ENCODE measurements around the gene BCAT1.
"Not testable (repeated sequence)": the region's sequence is repeated elsewhere in the genome, so short reads cannot be mapped to it uniquely, and the experiment has no call there.

Gene BCAT1

GRCh38 chr12:24860546-24860945, 88.4 kb downstream of the BCAT1 start:
- H3K4me1 ChIP-seq (ENCODE audit: control insufficient read depth, insufficient read depth, low read length), result no peaks in the 10 kb centered on the region

GRCh38 chr12:24856541-24856940, 92.4 kb downstream of the BCAT1 start:
- Histone ChIP-seq H3K9ac (ENCODE audit: low read depth, low read length) (no peak overlapping the region), H3K4me1 (ENCODE audit: control insufficient read depth, insufficient read depth, low read length) (peaks cover 12% of the 10 kb centered on the region), H3K27me3 (ENCODE audit: control insufficient read depth, insufficient read depth, low read length) (no peaks in the 10 kb centered on the region), H3K36me3 (ENCODE audit: control insufficient read depth, insufficient read depth, low read length) (no peaks in the 10 kb centered on the region), H3K4me3 (ENCODE audit: low read depth, low read length) (no peak overlapping the region), H3K9me3 (ENCODE audit: control insufficient read depth, insufficient read depth, low read length) (peaks cover 4% of the 10 kb centered on the region)

More at GRCh38 chr12:24860546-24860945, 88.4 kb downstream of the BCAT1 start:
- Histone ChIP-seq H3K9me3 (ENCODE audit: control insufficient read depth, insufficient read depth, low read length) (peaks cover 4% of the 10 kb centered on the region), H3K36me3 (ENCODE audit: control insufficient read depth, insufficient read depth, low read length) (no peaks in the 10 kb centered on the region), H3K4me3 (ENCODE audit: low read depth, low read length) (no peak overlapping the region), H3K27me3 (ENCODE audit: control insufficient read depth, insufficient read depth, low read length) (no peaks in the 10 kb centered on the region), H3K9ac (ENCODE audit: low read depth, low read length) (no peak overlapping the region)

- H3K4me3 ChIP-seq (ENCODE audit: low read depth, low read length), result no peak overlapping the region
- H3K9ac ChIP-seq (ENCODE audit: low read depth, low read length), result no peak overlapping the region
- H3K36me3 ChIP-seq (ENCODE audit: control insufficient read depth, insufficient read depth, low read length), result no peaks in the 10 kb centered on the region
- peaks cover 1% of the 10 kb centered on the region for H3K9me3 ChIP-seq (ENCODE audit: control insufficient read depth, insufficient read depth, low read length)
- no peaks in the 10 kb centered on the region for H3K27me3 ChIP-seq (ENCODE audit: control insufficient read depth, insufficient read depth, low read length)
- H3K4me1 ChIP-seq (ENCODE audit: control insufficient read depth, insufficient read depth, low read length), result peaks cover 17% of the 10 kb centered on the region
Measured at GRCh38 chr12:24854908-24855307, 94.0 kb downstream of the BCAT1 start.

GRCh38 chr12:24854017-24854416, 94.9 kb downstream of the BCAT1 start:
- Histone ChIP-seq H3K9ac (ENCODE audit: low read depth, low read length) (no peak overlapping the region), H3K4me1 (ENCODE audit: control insufficient read depth, insufficient read depth, low read length) (peaks cover 17% of the 10 kb centered on the region), H3K36me3 (ENCODE audit: control insufficient read depth, insufficient read depth, low read length) (no peaks in the 10 kb centered on the region), H3K9me3 (ENCODE audit: control insufficient read depth, insufficient read depth, low read length) (no peaks in the 10 kb centered on the region), H3K4me3 (ENCODE audit: low read depth, low read length) (no peak overlapping the region), H3K27me3 (ENCODE audit: control insufficient read depth, insufficient read depth, low read length) (no peaks in the 10 kb centered on the region)

- Histone ChIP-seq H3K9ac (ENCODE audit: low read depth, low read length) (no peak overlapping the region), H3K27me3 (ENCODE audit: control insufficient read depth, insufficient read depth, low read length) (no peaks in the 10 kb centered on the region), H3K36me3 (ENCODE audit: control insufficient read depth, insufficient read depth, low read length) (no peaks in the 10 kb centered on the region), H3K4me1 (ENCODE audit: control insufficient read depth, insufficient read depth, low read length) (peaks cover 17% of the 10 kb centered on the region), H3K4me3 (ENCODE audit: low read depth, low read length) (no peak overlapping the region), H3K9me3 (ENCODE audit: control insufficient read depth, insufficient read depth, low read length) (no peaks in the 10 kb centered on the region)
Measured at GRCh38 chr12:24853588-24853987, 95.3 kb downstream of the BCAT1 start.

GRCh38 chr12:24853094-24853493, 95.8 kb downstream of the BCAT1 start:
- Histone ChIP-seq H3K4me3 (ENCODE audit: low read depth, low read length) (no peak overlapping the region), H3K4me1 (ENCODE audit: control insufficient read depth, insufficient read depth, low read length) (peaks cover 17% of the 10 kb centered on the region), H3K36me3 (ENCODE audit: control insufficient read depth, insufficient read depth, low read length) (no peaks in the 10 kb centered on the region), H3K9me3 (ENCODE audit: control insufficient read depth, insufficient read depth, low read length) (no peaks in the 10 kb centered on the region), H3K27me3 (ENCODE audit: control insufficient read depth, insufficient read depth, low read length) (no peaks in the 10 kb centered on the region), H3K9ac (ENCODE audit: low read depth, low read length) (no peak overlapping the region)

- peaks cover 17% of the 10 kb centered on the region for H3K4me1 ChIP-seq (ENCODE audit: control insufficient read depth, insufficient read depth, low read length)
- no peaks in the 10 kb centered on the region for H3K36me3 ChIP-seq (ENCODE audit: control insufficient read depth, insufficient read depth, low read length)
- no peak overlapping the region for H3K4me3 ChIP-seq (ENCODE audit: low read depth, low read length)
- no peaks in the 10 kb centered on the region for H3K27me3 ChIP-seq (ENCODE audit: control insufficient read depth, insufficient read depth, low read length)
- H3K9ac ChIP-seq (ENCODE audit: low read depth, low read length), result no peak overlapping the region
- H3K9me3 ChIP-seq (ENCODE audit: control insufficient read depth, insufficient read depth, low read length), result no peaks in the 10 kb centered on the region
Measured at GRCh38 chr12:24852420-24852819, 96.5 kb downstream of the BCAT1 start.

- H3K9me3 ChIP-seq (ENCODE audit: control insufficient read depth, insufficient read depth, low read length); H3K9ac ChIP-seq (ENCODE audit: low read depth, low read length); H3K36me3 ChIP-seq (ENCODE audit: control insufficient read depth, insufficient read depth, low read length); H3K4me3 ChIP-seq (ENCODE audit: low read depth, low read length); H3K27me3 ChIP-seq (ENCODE audit: control insufficient read depth, insufficient read depth, low read length): not testable (repeated sequence)
- peaks cover 17% of the 10 kb centered on the region for H3K4me1 ChIP-seq (ENCODE audit: control insufficient read depth, insufficient read depth, low read length)
Measured at GRCh38 chr12:24851883-24852282, 97.0 kb downstream of the BCAT1 start.

- Histone ChIP-seq H3K36me3 (ENCODE audit: control insufficient read depth, insufficient read depth, low read length) (no peaks in the 10 kb centered on the region), H3K9ac (ENCODE audit: low read depth, low read length) (no peak overlapping the region), H3K27me3 (ENCODE audit: control insufficient read depth, insufficient read depth, low read length) (no peaks in the 10 kb centered on the region), H3K4me1 (ENCODE audit: control insufficient read depth, insufficient read depth, low read length) (peaks cover 17% of the 10 kb centered on the region), H3K9me3 (ENCODE audit: control insufficient read depth, insufficient read depth, low read length) (no peaks in the 10 kb centered on the region), H3K4me3 (ENCODE audit: low read depth, low read length) (no peak overlapping the region)
Measured at GRCh38 chr12:24851341-24851740, 97.6 kb downstream of the BCAT1 start.

- Histone ChIP-seq H3K9me3 (ENCODE audit: control insufficient read depth, insufficient read depth, low read length) (no peaks in the 10 kb centered on the region), H3K9ac (ENCODE audit: low read depth, low read length) (no peak overlapping the region), H3K4me3 (ENCODE audit: low read depth, low read length) (no peak overlapping the region), H3K4me1 (ENCODE audit: control insufficient read depth, insufficient read depth, low read length) (peaks cover 17% of the 10 kb centered on the region), H3K27me3 (ENCODE audit: control insufficient read depth, insufficient read depth, low read length) (no peaks in the 10 kb centered on the region), H3K36me3 (ENCODE audit: control insufficient read depth, insufficient read depth, low read length) (no peaks in the 10 kb centered on the region)
Measured at GRCh38 chr12:24850496-24850895, 98.4 kb downstream of the BCAT1 start.

GRCh38 chr12:24848941-24849477, 99.9 kb downstream of the BCAT1 start:
- Histone ChIP-seq H3K4me3 (ENCODE audit: low read depth, low read length) (no peak overlapping the region), H3K4me1 (ENCODE audit: control insufficient read depth, insufficient read depth, low read length) (peaks cover 13% of the 10 kb centered on the region), H3K9me3 (ENCODE audit: control insufficient read depth, insufficient read depth, low read length) (no peaks in the 10 kb centered on the region), H3K9ac (ENCODE audit: low read depth, low read length) (no peak overlapping the region), H3K27me3 (ENCODE audit: control insufficient read depth, insufficient read depth, low read length) (no peaks in the 10 kb centered on the region), H3K36me3 (ENCODE audit: control insufficient read depth, insufficient read depth, low read length) (no peaks in the 10 kb centered on the region)

GRCh38 chr12:24846689-24847088, 102.2 kb downstream of the BCAT1 start:
- no peaks in the 10 kb centered on the region for H3K36me3 ChIP-seq (ENCODE audit: control insufficient read depth, insufficient read depth, low read length)

More at GRCh38 chr12:24846689-24847088, 102.2 kb downstream of the BCAT1 start:
- Histone ChIP-seq H3K27me3 (ENCODE audit: control insufficient read depth, insufficient read depth, low read length) (no peaks in the 10 kb centered on the region), H3K9me3 (ENCODE audit: control insufficient read depth, insufficient read depth, low read length) (no peaks in the 10 kb centered on the region), H3K9ac (ENCODE audit: low read depth, low read length) (no peak overlapping the region), H3K4me3 (ENCODE audit: low read depth, low read length) (no peak overlapping the region), H3K4me1 (ENCODE audit: control insufficient read depth, insufficient read depth, low read length) (peaks cover 6% of the 10 kb centered on the region)

Data from iPS-15b (cell line).